ENCODE measurements around the gene ISG20L2. TPM values are rescaled to one million over a fixed set of nuclear protein-coding genes. Genes with fewer than 3 reads are reported as not detected.

ISG20L2 gene
- total and polyA plus RNA-seq, 2 donors (not counting 1 experiment from before 2014, with no cell fraction given): 5.8 to 23.6 TPM

GRCh38 chr1:156711011-156711817 is 17.4 kb downstream of the ISG20L2 start:
- H4K20me1 ChIP-seq (ENCODE audit: control insufficient read depth, extremely low read depth, insufficient read depth, low read length): no peaks in the 10 kb centered on the region
- H3K9ac ChIP-seq (ENCODE audit: insufficient read depth, low read length): no peak overlapping the region
- no peaks in the 10 kb centered on the region for H3K79me2 ChIP-seq (ENCODE audit: control insufficient read depth, insufficient read depth, low read length)
- no peaks in the 10 kb centered on the region for H3K36me3 ChIP-seq (ENCODE audit: control insufficient read depth, insufficient read depth, low read length)
- no peak overlapping the region for H2AFZ ChIP-seq (ENCODE audit: low read length)
- TF ChIP-seq EZH2 (IDR thresholded peaks at IDR 0.05; ENCODE audit: low read length, missing control alignments): no peak
- no peak for TF ChIP-seq CTCF (conservative IDR thresholded peaks at IDR 0.05 in 1 of 2, IDR thresholded peaks at IDR 0.05 in 1 of 2; ENCODE audit: low read depth in 1 of 2, low read length in 2 of 2)
- H3K27ac ChIP-seq (ENCODE audit: insufficient read depth, low read length): no peak overlapping the region
- no peak overlapping the region for H3K4me2 ChIP-seq (ENCODE audit: extremely low read depth, insufficient read depth, low read length)
- H3K4me3 ChIP-seq (replicated peaks in 1 of 4; ENCODE audit: control extremely low read depth in 1 of 4, insufficient read depth in 1 of 4, low read depth in 3 of 4, low read length in 4 of 4): no peak overlapping the region
- no peaks in the 10 kb centered on the region for H3K27me3 ChIP-seq (ENCODE audit: control insufficient read depth, insufficient read depth, low read length)
- no peaks in the 10 kb centered on the region for H3K9me3 ChIP-seq (ENCODE audit: control insufficient read depth, insufficient read depth, low read depth, low read length)
- peak; percentile 28 to 36 for DNase-seq (ENCODE audit: low read depth in 2 of 2)
- H3K4me1 ChIP-seq (ENCODE audit: control insufficient read depth, extremely low read depth, insufficient read depth, low read length): peaks cover 49% of the 10 kb centered on the region

- TF ChIP-seq CTCF (conservative IDR thresholded peaks at IDR 0.05 in 1 of 2, IDR thresholded peaks at IDR 0.05 in 1 of 2; ENCODE audit: low read depth in 1 of 2, low read length in 2 of 2): no peak
- no peak for TF ChIP-seq EZH2 (IDR thresholded peaks at IDR 0.05; ENCODE audit: low read length, missing control alignments)
- peak; percentile 73 to 77 for DNase-seq (ENCODE audit: low read depth in 2 of 2)
- H3K4me2 ChIP-seq (ENCODE audit: extremely low read depth, insufficient read depth, low read length): no peak overlapping the region
- no peaks in the 10 kb centered on the region for H3K79me2 ChIP-seq (ENCODE audit: control insufficient read depth, insufficient read depth, low read length)
- H3K4me3 ChIP-seq (replicated peaks in 1 of 4; ENCODE audit: control extremely low read depth in 1 of 4, insufficient read depth in 1 of 4, low read depth in 3 of 4, low read length in 4 of 4): no peak overlapping the region
- no peak overlapping the region for H2AFZ ChIP-seq (ENCODE audit: low read length)
- no peaks in the 10 kb centered on the region for H3K27me3 ChIP-seq (ENCODE audit: control insufficient read depth, insufficient read depth, low read length)
- peaks cover 56% of the 10 kb centered on the region for H3K4me1 ChIP-seq (ENCODE audit: control insufficient read depth, extremely low read depth, insufficient read depth, low read length)
- H3K36me3 ChIP-seq (ENCODE audit: control insufficient read depth, insufficient read depth, low read length): no peaks in the 10 kb centered on the region
- H3K9ac ChIP-seq (ENCODE audit: insufficient read depth, low read length): no peak overlapping the region
- H4K20me1 ChIP-seq (ENCODE audit: control insufficient read depth, extremely low read depth, insufficient read depth, low read length): no peaks in the 10 kb centered on the region
- H3K9me3 ChIP-seq (ENCODE audit: control insufficient read depth, insufficient read depth, low read depth, low read length): no peaks in the 10 kb centered on the region
- H3K27ac ChIP-seq (ENCODE audit: insufficient read depth, low read length): no peak overlapping the region
These were observed 18.6 kb downstream of the ISG20L2 start for GRCh38 chr1:156709757-156710489.

GRCh38 chr1:156709031-156709430 is 19.5 kb downstream of the ISG20L2 start:
- H3K27me3 ChIP-seq (ENCODE audit: control insufficient read depth, insufficient read depth, low read length): no peaks in the 10 kb centered on the region
- no peak overlapping the region for H3K4me3 ChIP-seq (replicated peaks in 1 of 4; ENCODE audit: control extremely low read depth in 1 of 4, insufficient read depth in 1 of 4, low read depth in 3 of 4, low read length in 4 of 4)
- no peaks in the 10 kb centered on the region for H3K36me3 ChIP-seq (ENCODE audit: control insufficient read depth, insufficient read depth, low read length)
- TF ChIP-seq EZH2 (IDR thresholded peaks at IDR 0.05; ENCODE audit: low read length, missing control alignments) (no peak), CTCF (conservative IDR thresholded peaks at IDR 0.05 in 1 of 2, IDR thresholded peaks at IDR 0.05 in 1 of 2; ENCODE audit: low read depth in 1 of 2, low read length in 2 of 2) (no peak)
- no peak overlapping the region for H3K27ac ChIP-seq (ENCODE audit: insufficient read depth, low read length)
- H3K79me2 ChIP-seq (ENCODE audit: control insufficient read depth, insufficient read depth, low read length): no peaks in the 10 kb centered on the region
- no peak overlapping the region for H2AFZ ChIP-seq (ENCODE audit: low read length)
- DNase-seq (ENCODE audit: low read depth in 2 of 2): no peak
- no peaks in the 10 kb centered on the region for H4K20me1 ChIP-seq (ENCODE audit: control insufficient read depth, extremely low read depth, insufficient read depth, low read length)
- H3K9me3 ChIP-seq (ENCODE audit: control insufficient read depth, insufficient read depth, low read depth, low read length): no peaks in the 10 kb centered on the region
- peaks cover 56% of the 10 kb centered on the region for H3K4me1 ChIP-seq (ENCODE audit: control insufficient read depth, extremely low read depth, insufficient read depth, low read length)
- H3K4me2 ChIP-seq (ENCODE audit: extremely low read depth, insufficient read depth, low read length): no peak overlapping the region
- H3K9ac ChIP-seq (ENCODE audit: insufficient read depth, low read length): no peak overlapping the region

Data from fibroblast of lung (primary cell).